ENCODE data around the gene THBD.

The THBD gene

GRCh38 chr20:23078351-23079015 lies 29.0 kb upstream of the THBD start:
- Histone ChIP-seq H4K20me1 (ENCODE audit: insufficient read depth, low read length) (no peaks in the 10 kb centered on the region), H2AFZ (ENCODE audit: low read length) (no peak overlapping the region), H3K27me3 (replicated peaks; ENCODE audit: insufficient read depth, low read length) (no peaks in the 10 kb centered on the region), H3K4me3 (ENCODE audit: low read length) (no peak overlapping the region), H3K9me2 (replicated peaks; ENCODE audit: insufficient read depth, low read length) (no peaks in the 10 kb centered on the region), H3K4me1 (ENCODE audit: low read length) (no peaks in the 10 kb centered on the region), H3K4me2 (ENCODE audit: low read depth, low read length) (no peak overlapping the region), H3K27ac (ENCODE audit: low read length) (no peak overlapping the region), H3K9ac (ENCODE audit: low read length) (no peak overlapping the region), H3F3A (ENCODE audit: insufficient read depth, low read length) (no peaks in the 10 kb centered on the region), H3K9me3 (replicated peaks; ENCODE audit: insufficient read depth, low read length) (no peaks in the 10 kb centered on the region), H3K79me2 (ENCODE audit: low read length) (no peaks in the 10 kb centered on the region), H3K36me3 (replicated peaks; ENCODE audit: insufficient read depth, low read length) (no peaks in the 10 kb centered on the region)
- TF ChIP-seq, protein P1, sequence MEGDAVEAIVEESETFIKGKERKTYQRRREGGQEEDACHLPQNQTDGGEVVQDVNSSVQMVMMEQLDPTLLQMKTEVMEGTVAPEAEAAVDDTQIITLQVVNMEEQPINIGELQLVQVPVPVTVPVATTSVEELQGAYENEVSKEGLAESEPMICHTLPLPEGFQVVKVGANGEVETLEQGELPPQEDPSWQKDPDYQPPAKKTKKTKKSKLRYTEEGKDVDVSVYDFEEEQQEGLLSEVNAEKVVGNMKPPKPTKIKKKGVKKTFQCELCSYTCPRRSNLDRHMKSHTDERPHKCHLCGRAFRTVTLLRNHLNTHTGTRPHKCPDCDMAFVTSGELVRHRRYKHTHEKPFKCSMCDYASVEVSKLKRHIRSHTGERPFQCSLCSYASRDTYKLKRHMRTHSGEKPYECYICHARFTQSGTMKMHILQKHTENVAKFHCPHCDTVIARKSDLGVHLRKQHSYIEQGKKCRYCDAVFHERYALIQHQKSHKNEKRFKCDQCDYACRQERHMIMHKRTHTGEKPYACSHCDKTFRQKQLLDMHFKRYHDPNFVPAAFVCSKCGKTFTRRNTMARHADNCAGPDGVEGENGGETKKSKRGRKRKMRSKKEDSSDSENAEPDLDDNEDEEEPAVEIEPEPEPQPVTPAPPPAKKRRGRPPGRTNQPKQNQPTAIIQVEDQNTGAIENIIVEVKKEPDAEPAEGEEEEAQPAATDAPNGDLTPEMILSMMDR (IDR thresholded peaks at IDR 0.05; ENCODE audit: low read length), result no peak
- no peak for TF ChIP-seq EZH2phosphoT487 (IDR thresholded peaks at IDR 0.05; ENCODE audit: low read length)
- no peak for TF ChIP-seq EZH2 (optimal IDR thresholded peaks at IDR 0.05; ENCODE audit: low read depth, low read length)
- no peak for DNase-seq

GRCh38 chr20:23077277-23077676 lies 27.8 kb upstream of the THBD start:
- no peaks in the 10 kb centered on the region for H3K27me3 ChIP-seq (replicated peaks; ENCODE audit: insufficient read depth, low read length)
- no peak overlapping the region for H3K4me2 ChIP-seq (ENCODE audit: low read depth, low read length)
- no peak overlapping the region for H2AFZ ChIP-seq (ENCODE audit: low read length)

GRCh38 chr20:23074052-23074451 lies 24.6 kb upstream of the THBD start:
- Histone ChIP-seq H3K4me3 (ENCODE audit: low read length) (no peak overlapping the region), H3K4me2 (ENCODE audit: low read depth, low read length) (no peak overlapping the region), H3K36me3 (replicated peaks; ENCODE audit: insufficient read depth, low read length) (no peaks in the 10 kb centered on the region), H3K4me1 (ENCODE audit: low read length) (no peaks in the 10 kb centered on the region), H3K9me3 (replicated peaks; ENCODE audit: insufficient read depth, low read length) (no peaks in the 10 kb centered on the region), H2AFZ (ENCODE audit: low read length) (no peak overlapping the region), H3K79me2 (ENCODE audit: low read length) (no peaks in the 10 kb centered on the region), H4K20me1 (ENCODE audit: insufficient read depth, low read length) (no peaks in the 10 kb centered on the region), H3K27me3 (replicated peaks; ENCODE audit: insufficient read depth, low read length) (no peaks in the 10 kb centered on the region), H3K9ac (ENCODE audit: low read length) (no peak overlapping the region), H3K27ac (ENCODE audit: low read length) (no peak overlapping the region), H3K9me2 (replicated peaks; ENCODE audit: insufficient read depth, low read length) (no peaks in the 10 kb centered on the region), H3F3A (ENCODE audit: insufficient read depth, low read length) (no peaks in the 10 kb centered on the region)
- DNase-seq, result no peak
- TF ChIP-seq EZH2 (optimal IDR thresholded peaks at IDR 0.05; ENCODE audit: low read depth, low read length) (no peak), EZH2phosphoT487 (IDR thresholded peaks at IDR 0.05; ENCODE audit: low read length) (no peak)
- TF ChIP-seq, protein P1 (IDR thresholded peaks at IDR 0.05; ENCODE audit: low read length), result no peak

More at GRCh38 chr20:23077277-23077676, 27.8 kb upstream of the THBD start:
- H3K9me2 ChIP-seq (replicated peaks; ENCODE audit: insufficient read depth, low read length), result no peaks in the 10 kb centered on the region
- no peak overlapping the region for H3K27ac ChIP-seq (ENCODE audit: low read length)
- DNase-seq, result no peak
- no peaks in the 10 kb centered on the region for H3K4me1 ChIP-seq (ENCODE audit: low read length)
- no peak overlapping the region for H3K9ac ChIP-seq (ENCODE audit: low read length)
- no peaks in the 10 kb centered on the region for H3K79me2 ChIP-seq (ENCODE audit: low read length)
- no peaks in the 10 kb centered on the region for H3F3A ChIP-seq (ENCODE audit: insufficient read depth, low read length)
- no peak for TF ChIP-seq EZH2 (optimal IDR thresholded peaks at IDR 0.05; ENCODE audit: low read depth, low read length)
- TF ChIP-seq, protein P1 (IDR thresholded peaks at IDR 0.05; ENCODE audit: low read length), result no peak
- no peak for TF ChIP-seq EZH2phosphoT487 (IDR thresholded peaks at IDR 0.05; ENCODE audit: low read length)
- no peaks in the 10 kb centered on the region for H3K36me3 ChIP-seq (replicated peaks; ENCODE audit: insufficient read depth, low read length)
- H3K9me3 ChIP-seq (replicated peaks; ENCODE audit: insufficient read depth, low read length), result no peaks in the 10 kb centered on the region
- no peaks in the 10 kb centered on the region for H4K20me1 ChIP-seq (ENCODE audit: insufficient read depth, low read length)
- no peak overlapping the region for H3K4me3 ChIP-seq (ENCODE audit: low read length)
